Ecto neural progenitor cell (in vitro differentiated cells): Measurements from ENCODE around the gene RHOXF2.
A peak's percentile ranks its signal among the peaks of the same experiment; 100 is the strongest.

Source experiments
- DNase-seq: peaks from one replicate; pipeline ENCODE4 v3.0.0-alpha.2; 2018; ENCODE audit warnings: low spot score

The RHOXF2 gene

GRCh38 chrX:120205816-120206753 lies 47.7 kb downstream of the RHOXF2 start:
- DNase-seq = no peak

GRCh38 chrX:120207009-120207605 lies 48.7 kb downstream of the RHOXF2 start:
- no peak for DNase-seq

GRCh38 chrX:120213438-120214265 lies 55.2 kb downstream of the RHOXF2 start:
- DNase-seq = peak; percentile 61
